UCSD-AML1 (cell line): ENCODE measurements around the gene CDH4.

Experiments used
- DNase-seq: peaks from one replicate; lab custom pipeline; 2025; ENCODE audit not compliant: unreplicated experiment; lab: John Stamatoyannopoulos, UW

Gene CDH4

DNA sequence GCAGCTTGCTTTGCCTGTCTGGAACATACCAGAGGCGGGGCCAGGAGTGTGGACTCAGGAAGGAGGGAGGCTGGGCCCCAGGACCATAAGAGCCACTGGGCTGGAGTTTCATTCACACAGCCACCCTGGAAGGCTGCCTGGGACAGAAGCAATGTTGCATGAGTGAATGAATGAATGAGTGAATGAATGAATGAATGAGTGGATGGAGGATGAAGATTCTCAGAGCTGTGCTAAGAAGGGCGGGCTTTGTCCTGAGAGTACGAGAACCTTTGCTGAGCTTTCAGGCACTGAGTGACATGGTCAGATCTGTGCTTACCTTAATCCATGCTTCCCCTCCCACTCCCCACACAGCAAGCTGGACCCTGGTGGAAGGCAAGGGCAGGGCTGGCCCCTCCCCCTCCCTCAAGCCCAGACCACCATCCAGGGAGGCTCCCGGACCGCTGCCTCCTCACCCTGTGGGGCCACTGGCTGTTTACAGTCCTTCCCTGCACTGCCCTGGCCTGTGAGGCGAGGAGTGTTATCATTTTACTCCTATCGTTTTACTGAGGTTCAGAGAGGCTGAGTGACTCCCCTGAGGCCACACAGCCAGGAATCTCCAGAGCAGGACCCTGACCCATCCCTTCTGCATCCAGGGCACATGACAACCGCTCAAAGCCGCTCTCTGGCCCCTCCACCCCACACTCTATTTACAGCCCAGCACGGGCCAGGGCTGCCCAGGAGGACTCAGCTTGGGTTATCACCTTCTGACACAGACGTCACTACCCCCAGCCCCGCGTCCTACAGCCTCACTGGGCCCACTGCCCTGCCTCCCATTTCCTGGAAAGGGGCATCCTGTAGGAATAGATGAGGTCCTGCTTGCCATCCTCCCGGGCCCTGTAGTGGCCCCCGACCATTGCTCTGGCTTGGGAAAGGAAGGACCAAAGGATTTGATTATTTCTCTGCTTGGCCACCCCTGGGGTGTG is 543.9 kb downstream of the CDH4 start:
- DNase-seq = no peak

DNA sequence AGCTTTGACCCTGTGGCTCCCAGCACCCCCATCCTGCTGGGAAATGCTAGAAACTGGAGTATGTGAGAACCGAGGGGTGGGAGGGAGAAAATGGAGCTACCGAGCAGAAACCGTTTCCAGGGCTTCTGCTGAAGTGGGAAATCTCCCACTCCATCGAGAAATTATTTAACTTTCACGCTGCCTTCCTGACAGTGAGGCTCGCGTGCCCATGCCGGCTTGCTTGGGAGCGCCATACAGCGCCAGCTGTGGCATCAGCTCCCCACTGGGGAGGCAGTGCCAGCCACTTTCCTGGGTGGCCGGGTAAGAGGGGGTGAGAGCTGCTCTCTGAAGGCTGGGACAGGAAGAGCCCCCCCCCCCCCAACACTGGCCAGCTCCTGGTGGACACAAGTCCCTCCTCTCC is 544.7 kb downstream of the CDH4 start:
- no peak for DNase-seq

DNA sequence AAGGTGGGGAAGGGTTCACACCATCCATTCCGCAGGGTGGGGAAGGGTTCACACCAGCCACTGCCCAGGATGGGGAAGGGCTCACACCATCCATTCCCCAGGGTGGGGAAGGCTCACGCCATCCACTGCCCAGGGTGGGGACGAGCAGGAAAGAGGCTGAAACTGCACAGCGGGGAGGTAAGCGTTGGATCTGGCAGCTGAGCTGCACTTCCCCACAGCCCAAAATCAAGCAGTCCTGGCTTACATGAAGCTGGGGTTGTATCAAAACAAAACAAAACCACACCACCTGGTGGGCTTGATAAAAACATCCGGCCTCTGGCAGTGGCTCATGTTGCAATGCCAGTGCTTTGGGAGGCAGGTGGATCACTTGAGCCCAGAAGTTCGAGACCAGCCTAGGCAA is 545.1 kb downstream of the CDH4 start:
- DNase-seq = no peak

DNA sequence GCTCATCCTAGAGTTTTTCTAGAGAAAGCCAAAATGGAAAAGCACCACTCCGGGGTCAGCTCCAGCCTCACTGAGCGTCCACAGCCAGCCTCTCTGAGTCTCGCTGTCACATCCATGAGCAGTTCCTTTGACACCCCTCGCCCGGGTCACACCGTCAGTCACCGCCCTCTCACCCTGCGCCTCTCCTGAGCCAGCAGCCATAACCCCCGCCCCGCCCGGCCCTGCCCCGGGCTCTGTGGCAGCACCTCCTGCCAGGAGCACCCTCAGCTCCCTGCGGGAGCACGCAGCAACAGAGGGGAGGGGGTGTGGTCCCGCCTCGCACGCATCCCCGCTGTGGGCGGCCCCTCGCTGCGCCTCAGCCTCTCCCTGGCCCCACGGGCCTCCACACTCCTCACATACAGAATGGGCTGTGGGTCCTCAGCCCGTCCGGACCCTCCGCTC is 545.9 kb downstream of the CDH4 start:
- DNase-seq = no peak

DNA sequence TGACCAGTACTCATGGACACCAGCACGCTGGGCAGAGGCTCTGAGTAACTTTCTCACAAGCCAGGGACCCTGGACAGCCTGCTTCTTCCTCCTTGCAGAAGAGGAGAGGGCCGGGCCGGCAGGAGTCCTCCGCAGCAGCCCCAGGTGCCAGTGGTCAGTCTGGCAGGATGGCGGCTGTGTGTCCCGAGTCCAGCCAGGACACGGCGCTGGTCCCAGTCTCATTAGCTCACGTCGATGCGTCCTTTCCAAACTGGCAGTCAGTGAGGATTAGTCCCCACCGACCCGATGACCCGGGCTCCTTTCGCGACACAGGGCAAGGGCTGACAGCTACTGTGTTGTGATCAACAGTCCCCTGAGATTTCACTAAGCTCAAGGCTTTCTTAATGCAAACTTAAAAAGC is 546.6 kb downstream of the CDH4 start:
- DNase-seq = no peak

DNA sequence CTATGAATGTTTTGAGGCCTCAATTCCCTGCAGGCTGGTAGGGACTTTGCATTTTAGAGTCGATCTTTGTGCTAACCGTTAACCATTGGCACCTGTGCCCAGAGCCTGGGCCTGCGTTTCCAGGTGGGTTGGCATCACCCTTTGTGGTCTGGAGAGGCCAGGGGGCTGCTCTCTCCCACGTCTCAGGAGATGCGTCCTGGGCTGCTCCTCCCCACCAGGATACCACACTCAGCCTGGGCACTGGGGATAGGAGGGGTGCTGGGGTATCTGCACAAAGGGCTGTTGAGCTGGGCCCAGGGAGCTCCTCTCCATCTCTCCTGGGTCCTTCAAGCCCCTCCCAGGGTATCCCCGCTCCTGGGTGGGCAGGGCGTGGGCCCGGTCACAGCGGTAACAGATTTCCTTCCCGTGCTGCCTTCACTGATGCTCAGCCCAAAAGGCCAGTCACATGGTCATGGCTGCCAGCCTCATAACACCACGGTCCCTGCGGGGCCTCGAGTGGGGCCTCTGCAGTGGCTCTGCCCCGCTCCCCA is 547.4 kb downstream of the CDH4 start:
- no peak for DNase-seq

DNA sequence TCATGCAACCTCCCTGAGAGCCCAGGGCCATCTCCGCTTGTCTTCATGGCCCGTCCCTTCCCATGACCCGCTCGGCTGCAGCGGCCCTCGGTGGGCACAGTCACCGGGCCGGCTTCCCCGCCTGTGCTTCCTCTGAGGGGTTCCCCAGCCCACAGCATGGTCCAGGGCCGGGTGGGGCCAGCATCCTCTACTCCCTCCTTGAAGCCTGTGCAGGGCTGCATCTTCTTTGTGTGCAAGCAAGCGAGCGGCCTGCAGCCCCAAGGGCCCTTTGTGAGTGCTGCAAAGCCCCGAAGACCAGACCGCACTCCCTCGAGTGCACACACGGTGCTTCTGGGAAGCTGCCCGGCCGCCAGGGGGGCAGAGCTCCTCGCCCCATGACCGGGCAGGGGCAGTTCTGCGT is 547.9 kb downstream of the CDH4 start:
- no peak for DNase-seq

DNA sequence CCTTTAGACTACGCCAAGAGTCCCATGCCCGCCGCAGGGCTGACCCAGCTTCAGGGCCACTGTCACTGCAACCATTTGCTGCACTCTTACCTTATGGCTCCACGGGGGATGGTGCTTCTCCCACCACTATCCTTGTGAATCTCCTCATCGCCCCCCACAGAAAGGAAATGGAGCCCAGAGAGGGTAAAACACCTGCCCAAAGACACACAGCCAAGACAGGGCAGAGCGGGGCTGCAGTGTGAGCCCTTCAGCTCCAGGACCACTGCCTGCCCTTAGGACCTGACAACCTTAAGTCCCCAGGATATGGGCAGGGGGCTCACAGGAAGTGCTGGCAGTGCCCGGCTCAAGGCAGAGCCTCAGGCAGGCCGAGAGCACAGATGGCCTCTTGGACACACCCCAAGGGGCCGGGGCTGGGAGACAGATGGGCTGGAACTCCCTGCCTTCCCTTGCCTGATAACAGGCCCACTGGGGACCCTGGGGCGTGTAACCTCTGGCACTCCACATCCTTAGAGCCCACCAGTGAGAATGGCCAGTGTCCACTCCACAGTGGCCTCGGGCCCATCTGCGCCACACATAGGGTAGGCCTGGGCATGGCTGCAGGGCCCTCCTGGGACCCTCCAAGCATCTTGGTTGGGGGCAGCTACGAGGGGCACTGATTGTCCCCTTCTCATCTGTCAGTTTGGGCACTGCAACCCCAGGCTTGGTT is 548.5 kb downstream of the CDH4 start:
- no peak for DNase-seq

DNA sequence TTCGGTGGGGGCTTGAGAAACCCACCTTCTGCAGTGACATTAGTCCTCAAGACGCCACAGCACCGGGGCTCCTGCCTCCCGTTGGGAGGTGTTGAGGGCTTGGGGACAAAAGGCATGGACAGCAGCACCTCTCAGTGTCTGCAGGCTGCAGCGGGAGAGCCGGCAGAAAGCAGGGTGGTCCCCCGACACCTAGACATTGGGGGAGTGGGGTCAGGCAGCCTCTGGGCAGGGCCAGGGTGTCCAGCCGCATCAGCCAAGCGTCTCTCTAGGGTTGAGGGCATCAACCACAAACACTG is 549.0 kb downstream of the CDH4 start:
- no peak for DNase-seq

DNA sequence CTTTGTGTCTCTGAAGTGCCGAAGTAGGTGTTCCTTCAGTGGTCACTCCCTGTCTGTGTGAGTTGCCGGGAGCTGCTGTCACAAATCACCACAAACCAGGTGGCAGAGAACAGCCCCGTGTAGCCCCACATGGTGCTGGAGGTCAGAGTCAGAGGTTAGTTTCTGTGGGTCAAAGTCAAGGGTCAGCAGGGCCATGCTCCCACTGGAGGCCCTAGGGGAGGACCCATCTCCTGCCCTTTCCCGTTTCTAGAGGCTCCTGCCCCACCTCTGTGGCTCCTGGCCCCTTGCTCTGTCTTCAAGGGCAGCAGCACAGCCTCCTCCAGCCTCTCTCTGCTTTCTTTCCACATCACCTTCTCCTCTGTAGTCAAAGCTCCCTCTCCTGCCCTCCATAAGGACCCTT is 549.4 kb downstream of the CDH4 start:
- no peak for DNase-seq

DNA sequence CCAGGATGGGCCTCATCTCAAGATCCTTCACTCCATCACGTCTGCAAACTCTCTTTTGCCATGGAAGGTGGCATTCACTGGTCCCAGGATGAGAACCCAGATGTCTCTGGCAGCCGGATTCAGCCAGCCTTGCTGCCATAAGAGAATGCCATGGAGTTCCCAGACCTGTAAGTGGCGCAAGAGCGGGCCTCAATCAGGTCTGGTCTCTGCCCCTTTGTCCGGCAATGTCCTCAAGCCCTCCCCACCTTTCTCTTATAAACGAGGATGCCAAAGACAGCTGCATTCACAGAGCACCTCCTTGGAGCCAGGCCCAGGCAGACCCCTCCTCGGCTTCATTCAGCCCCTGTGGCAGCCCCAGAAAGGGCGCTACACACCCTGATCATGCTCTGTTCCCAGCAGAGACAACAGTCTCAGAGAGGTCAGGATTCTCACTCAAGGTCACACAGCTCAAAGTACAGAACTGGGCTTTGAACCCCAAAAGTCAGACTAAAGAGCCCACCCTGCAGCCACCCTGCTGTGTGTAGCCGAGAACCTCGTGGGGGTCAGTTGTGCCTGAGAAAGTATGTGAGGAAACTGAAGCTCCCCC is 549.9 kb downstream of the CDH4 start:
- no peak for DNase-seq

DNA sequence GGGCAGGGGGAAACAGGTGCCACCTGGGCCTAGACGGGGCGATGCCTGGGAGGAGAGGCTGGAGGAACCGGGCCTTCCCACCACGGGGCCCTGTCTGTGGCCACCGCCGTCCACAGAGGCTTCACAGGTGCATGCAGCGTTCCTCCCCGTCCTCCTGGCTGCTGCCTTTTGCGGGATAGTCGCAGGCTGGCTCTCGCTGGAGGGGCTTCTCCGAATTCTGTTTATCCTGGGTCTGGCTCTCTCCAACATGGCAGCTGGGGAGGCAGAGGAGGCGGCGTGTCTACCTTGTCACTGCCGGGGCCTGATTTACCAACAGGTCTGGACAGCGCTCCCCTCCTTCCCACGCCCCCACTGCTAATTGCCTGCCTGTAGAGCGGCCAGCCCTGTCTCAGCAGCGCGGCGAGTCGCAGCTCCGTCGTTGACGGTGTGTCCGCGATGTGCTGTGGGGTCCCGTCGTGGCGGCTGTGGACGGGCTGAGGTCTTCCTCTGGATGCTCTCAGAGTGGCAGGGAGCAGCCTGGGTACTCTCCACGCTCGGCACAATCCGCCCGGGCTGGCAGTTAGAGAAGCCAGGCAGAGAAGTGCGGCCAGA is 550.8 kb downstream of the CDH4 start:
- DNase-seq = no peak

DNA sequence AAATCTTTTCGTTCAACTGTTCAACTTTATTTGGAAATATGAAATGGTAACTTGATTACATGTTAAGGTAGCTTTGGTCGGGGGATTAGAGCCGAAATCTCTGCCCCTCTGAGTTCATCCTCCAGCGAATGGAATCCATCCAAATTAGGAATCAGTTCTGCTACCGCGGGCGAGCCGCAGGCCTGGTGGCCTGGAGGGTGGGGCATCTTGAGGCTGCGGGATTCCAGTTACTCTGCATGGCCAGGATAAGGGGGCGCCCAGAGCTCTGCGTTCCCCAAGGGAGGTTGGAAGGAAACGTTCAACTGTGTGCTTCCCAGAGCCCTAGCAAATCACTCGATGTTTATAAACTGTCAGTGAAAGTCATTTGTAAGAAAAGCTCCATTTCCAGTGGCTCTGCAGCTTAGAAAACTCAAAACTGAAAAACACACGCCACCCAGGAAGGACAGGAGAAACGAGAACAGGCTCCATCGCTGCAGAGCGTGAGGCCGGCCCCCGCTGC is 551.4 kb downstream of the CDH4 start:
- DNase-seq = no peak

DNA sequence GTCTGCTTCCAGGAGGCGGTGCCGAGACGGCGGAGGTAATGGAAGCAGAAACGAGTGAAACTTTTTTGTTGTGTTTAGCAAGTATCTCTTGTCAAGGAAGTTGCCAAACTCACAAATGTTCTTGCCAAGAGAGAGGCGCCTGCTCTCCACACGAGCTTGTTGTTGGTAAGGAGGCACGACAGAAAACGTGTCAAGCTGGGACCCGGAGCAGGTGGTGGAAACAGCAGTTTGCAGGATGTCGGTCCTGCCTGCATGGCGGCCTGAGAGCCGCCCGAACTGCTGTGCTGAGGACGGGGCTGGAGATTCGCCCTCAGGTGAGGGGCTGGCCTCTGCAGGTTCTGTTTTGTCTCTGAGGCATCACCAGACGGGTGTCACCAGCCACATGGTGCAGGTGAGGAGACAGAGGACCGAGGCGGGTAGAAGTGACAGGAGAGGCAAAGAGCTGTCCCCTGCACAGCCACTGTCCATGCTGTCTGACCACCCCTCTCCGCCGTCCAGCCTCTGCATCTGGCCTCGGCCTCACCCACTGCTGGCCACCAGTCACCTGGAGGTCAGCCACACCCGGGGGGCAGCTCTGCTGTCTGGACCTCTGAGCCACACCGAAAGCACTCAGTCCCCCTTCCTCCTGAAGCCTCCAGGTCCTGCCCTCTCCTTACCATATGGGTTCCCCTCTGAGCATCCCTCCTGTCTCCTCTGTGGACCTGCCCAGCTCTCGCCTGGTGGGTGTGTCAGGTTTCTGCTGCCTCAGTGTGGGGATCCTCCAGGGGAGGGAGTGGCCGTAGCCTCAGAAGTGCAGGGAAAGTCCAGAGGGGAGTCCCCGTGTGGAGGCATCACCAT is 552.1 kb downstream of the CDH4 start:
- no peak for DNase-seq

DNA sequence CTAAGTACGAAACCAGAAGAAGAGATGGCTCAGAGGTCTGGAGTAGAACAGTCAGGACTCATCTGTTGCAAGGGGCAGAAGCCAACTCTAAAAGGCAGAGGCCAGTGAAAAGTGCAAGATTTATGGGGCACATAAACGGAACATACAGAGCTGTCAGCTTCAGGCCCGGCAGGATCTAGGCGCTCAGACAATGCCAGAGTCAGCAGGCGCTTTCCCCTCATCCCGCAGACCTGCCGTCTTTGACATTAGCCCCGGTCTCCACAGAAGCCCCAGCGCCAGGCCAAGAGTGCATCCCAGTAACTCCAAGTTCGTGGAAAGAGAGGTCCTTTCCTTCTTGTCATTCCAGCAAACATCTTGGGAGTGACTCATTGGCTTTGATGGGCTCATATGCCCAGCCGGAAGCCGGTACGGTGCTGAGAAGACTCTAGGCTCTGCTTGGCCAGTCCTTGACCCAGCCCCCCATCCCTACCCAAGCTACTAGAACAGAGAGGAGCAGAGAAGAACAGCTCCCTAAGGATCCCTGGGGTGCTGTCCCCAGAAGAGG is 552.8 kb downstream of the CDH4 start:
- DNase-seq = no peak

DNA sequence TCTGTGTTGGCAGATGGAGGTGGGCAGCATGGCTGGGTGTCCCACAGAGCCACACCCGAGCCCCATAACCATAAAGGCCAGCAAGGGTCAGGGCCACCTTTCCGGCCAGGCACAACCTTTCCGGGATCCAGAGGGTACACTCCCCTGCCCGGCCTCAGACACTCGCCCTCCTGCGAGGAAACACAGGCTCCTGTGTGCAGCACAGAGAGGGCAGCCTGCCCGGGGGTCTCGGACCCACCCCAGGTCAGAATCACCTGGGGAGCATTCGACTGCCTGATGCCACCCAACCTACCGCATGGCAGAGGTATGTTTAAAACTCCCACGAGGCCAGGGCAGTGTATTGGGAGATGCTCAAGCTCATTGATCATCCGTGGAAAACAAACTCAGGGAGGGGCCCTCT is 553.3 kb downstream of the CDH4 start:
- no peak for DNase-seq

DNA sequence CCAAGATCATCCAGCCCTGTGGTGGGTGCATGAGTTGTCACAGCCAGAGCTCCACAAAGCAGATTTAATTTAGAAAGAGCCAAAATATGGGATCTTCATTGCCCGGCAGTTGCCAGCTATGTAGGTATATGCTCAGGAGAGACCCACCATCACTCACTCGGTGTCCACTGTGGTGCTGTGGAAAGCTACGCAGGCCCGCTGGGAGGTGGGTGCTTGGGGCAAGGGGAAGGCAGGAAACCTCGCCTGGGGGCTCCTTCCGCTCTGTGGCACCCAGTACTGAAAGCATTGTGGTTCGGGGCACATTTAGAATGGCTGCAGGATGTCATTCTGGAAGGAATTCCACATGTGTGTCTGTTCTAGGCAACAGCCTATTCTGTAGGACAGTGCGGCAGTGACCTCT is 553.7 kb downstream of the CDH4 start:
- DNase-seq = no peak

DNA sequence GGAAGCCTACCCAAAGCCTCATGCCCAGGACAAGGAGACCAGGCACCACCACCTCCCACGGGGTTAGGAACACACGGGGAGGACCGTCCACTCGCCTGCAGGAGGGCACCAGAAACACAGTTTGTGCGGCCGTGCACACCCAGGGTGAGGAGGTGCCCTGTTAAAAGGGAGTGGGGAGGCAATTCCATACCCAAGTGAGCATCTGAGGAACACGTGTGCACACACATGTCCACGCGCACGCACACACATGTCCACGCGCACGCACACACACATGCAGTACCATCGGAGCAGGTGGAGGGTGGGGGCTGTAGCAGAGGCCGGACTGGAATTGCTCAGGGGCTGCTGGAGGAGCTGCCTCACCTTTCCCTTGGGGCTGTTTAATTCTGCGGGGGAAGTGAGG is 554.3 kb downstream of the CDH4 start:
- no peak for DNase-seq

DNA sequence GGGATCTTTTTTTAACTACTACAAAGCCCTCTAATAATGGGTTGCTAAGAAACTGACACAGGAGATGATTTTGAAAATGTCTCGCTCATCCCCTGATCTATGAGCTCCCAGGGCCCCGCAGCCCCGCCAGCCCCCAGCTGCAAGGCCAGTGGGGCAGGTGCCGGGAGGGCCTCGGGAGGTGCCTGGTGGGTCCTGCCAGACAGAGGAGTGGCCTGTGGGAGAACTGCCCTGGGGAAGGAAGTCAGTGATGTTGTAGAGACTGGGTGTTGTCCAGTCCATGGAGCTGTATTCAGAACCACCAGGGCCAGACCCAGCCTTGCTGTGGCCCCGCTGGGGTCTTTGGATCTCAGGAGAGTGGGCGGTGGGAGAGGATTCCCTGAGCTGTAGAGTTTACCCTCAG is 554.9 kb downstream of the CDH4 start:
- no peak for DNase-seq

DNA sequence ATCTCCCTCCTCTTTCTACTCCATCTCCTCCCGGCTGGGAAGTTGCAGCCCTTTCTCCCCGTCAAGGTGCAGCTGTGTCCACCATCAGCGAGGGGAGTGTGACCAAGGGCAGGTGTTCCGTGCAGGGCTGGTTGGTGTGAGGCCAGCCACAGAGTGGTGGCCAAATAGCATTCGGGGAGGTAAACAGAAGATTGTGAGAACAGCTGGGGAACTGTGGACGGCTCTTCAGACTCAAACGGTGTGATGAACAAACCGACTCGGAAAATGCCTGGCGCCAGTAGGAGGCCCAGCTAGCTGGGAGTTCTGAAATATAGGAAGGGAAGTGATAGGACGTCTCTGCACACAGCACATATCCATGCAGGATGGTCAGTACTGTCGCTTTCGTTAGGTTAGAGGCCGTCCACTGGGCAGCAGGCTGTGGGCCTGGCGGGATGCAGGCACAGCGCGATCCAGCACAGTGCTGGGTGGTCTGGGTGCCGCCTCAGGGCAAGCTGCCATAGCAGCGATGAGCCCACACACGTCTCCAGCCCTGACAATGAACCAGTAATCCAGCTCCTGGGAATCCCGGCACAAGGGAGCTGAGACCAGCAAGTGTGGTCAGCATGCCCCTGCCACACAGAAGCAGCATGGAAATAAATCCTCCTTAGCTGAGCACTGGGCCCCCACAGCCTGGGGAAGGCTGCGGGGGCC is 555.6 kb downstream of the CDH4 start:
- DNase-seq = no peak
